Hematopoietic multipotent progenitor cell treated with erythropoietin and hydrocortisone succinate and interleukin-3 and kit ligand, for 6 days (in vitro differentiated cells): Measurements from ENCODE around the gene TMEM127.
"Not testable (repeated sequence)": the region's sequence is repeated elsewhere in the genome, so short reads cannot be mapped to it uniquely, and the experiment has no call there.

Source experiments
- DNase-seq: peaks from one replicate; pipeline ENCODE4 v3.0.0-alpha.2; 2015

The TMEM127 gene, protein sequence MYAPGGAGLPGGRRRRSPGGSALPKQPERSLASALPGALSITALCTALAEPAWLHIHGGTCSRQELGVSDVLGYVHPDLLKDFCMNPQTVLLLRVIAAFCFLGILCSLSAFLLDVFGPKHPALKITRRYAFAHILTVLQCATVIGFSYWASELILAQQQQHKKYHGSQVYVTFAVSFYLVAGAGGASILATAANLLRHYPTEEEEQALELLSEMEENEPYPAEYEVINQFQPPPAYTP

DNA sequence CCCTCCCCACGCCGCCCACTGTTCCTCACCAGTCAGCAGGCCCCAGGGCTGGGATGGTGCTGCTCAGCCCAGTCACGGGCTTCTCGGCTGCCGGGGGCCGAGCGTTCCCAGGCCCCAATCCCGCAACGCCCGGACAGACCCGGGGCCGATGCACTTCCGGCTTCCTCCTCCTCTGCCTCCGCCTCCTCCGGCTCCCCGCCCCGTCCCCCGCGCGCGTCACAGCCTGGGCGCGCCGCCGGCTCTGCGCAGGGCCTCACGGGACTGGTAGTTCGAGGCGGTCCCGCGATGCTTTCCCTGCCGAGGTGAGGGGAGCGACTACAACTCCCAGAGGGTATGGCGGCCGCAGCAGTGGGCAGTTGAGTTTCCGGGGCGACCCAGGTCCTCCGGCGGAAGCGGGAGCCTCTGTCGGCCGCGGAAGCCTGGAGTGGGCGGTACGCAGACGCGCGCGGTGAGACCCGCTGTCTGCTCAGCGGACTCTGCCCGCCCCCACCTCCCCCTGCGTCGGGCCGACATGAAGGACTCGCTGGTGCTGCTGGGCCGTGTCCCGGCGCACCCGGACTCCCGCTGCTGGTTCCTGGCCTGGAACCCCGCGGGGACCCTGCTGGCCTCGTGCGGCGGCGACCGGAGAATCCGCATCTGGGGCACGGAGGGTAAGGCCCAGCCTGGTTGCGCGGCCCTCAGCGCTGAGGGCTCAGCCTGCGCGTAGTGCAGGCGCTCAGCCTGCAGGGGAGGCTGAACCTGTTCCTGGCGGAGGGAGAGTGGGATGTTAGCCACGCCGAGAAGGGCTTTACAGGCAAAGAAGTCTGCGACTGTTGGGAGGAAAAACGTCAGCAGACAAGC, at the start of gene TMEM127, which contains the start of gene CIAO1:
TMEM127 (minus strand) TSS at position 158 of the 840 bp plus-strand sequence. CDS start 616 bp downstream, outside the sequence.
CIAO1 (plus strand) TSS at position 386 of the 840 bp plus-strand sequence; CDS start at position 512, 126 bp downstream.
- peak; percentile 98 for DNase-seq

DNA sequence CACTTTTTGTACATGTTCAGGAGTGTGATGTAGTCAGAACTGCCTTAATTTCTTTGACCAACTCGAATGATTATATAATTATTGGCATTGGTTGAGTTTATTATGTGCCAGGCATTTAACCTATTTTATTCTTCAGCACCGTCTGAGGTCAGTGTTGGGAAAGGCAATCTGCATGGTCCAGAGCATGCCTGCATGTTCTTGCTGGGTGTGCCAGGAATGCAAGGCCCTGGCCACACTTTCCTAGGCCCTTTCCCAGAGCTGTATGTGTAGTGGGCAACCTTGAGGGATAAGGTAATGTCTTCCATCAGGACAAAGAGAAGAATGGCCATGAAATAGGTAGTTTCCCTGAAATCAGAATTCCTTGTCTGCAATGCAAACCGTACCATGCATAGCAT, 49.2 kb upstream of the TMEM127 start:
- DNase-seq, result no peak

DNA sequence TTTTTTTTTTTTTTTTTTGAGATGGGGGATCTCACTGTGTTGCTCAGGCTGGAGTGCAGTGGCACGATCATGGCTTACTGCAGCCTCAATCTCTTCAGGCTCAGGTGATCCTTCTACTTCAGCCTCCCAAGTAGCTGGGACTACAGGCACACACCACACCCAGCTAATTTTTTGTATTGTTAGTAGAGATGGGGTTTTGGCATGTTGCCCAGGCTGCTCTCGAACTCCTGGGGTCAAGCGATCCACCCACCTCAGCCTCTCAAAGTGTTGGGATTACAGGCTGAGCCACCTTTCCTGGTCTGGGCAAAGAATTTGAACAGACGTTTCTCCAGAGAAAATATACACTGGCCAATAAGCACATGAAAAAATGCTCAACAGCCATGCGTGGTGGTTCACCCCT, 42.5 kb upstream of the TMEM127 start:
- DNase-seq, result peak; percentile 41

DNA sequence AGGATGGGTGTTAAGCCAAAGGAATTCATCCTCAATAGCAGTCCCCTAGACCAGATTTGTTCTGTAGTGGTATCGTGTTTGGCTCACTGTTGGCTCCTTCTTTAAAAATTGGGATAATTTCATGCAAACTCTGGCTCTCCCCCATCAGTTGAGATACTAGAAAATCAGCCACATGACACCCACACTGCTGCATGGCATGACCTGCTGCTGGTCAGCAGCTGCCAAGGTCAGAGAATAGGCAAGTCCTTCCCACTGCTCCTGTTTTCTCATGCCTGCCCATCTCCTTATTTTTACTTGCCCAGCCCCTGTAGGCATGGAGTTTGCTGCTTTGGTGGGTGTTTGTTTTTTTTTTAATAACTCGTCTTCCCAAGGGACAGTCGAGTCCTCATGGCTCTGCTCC, 40.6 kb upstream of the TMEM127 start:
- no peak for DNase-seq

DNA sequence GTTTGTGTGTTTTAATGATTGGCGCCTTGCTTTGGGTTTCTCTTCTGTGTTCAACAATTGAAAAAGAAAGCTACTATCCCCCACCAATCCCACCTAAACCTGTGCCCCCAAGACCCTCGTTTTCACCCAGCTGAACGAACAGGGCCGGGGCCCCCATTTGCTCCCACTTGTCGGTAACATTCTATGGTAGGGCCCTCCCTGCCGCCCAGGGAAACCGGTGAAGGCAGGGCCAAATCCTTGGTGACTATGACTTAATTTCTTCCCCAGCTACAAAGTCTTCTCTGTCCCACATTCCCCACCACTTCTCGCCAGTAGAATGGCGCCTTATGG, 40.1 kb upstream of the TMEM127 start:
- DNase-seq, result peak; percentile 32

DNA sequence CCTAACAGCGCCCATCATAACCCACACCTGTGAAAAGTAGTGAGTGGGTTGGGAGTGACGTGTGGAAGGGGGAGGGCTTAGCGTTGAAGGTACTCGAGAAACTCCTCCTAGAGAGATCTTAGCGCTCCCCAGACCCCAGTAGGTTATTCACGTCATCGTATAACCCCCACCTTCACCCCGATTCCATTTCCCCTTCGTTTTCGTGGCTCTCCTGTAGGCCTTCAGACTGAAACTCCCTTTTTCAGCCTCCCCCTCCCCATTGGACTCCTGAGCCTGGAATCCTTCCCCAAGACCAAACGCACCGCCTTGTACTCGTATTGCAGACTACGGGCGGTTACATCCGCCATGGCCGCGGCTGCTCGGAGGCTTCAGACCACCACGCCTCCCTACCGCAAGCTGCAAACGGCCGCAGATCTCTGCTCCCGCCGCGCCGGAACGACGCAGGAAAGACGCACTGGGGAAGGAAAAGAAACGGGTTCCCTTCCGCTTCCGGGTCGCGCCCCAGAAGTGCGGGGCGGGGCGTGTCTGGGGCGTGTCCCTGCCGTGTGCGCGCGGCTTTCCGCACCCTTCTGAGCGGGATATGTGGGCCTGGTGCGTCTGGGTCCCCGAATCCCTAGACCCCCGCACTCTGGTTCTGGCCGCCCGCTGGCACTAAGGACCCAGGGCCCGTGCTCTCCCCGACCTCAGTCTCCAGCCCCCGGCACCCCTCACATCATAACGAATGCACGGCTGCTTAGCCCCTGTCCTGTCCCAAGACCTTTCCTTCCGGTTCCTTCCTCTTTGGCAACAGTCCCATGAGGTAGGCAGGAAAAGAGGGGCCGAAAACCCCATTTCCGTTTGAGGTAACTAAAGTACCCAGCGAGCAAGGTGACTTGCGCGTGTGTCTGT, 39.5 kb upstream of the TMEM127 start, which contains the start of gene SNRNP200:
SNRNP200 (minus strand) TSS at position 456 of the 888 bp plus-strand sequence; CDS start at position 347, 109 bp downstream.
- DNase-seq, result peak; percentile 96

DNA sequence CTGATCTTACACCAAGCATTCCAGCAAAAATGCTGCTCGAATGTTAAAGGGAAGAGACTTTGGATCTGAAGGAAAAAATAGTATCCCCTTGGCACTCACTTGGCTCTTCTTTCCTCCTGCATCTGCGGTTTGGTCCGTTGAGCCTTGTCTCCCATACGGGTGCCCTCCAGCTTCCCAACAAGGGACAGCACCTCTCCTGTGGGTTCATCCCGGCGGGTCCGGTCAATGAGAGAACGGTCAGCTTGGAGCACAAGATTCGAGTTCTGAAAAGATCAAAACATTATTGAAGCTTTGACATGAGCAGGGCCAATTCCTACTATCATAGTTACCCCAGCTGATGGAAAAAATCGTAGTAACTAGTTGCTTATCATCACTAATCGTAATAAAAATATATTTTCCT, 38.8 kb upstream of the TMEM127 start:
- no peak for DNase-seq

DNA sequence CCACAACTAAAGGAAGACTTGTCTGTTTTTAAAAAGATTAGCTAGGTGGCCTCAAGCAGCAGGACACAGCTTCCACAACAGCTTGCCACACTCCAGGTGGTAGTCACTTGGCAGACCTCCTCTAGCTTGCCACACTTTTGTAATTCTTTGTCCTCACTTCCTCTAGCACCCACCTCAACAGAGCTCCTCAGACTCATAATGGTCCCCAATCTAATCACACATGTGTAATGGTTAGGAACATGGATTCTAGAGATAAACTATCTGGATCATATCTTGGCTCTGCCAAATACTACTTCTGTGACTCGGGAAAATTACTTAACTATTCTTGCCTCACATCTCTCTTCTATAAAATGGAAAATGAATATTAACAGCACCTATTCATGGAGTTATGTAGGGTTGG, 36.1 kb upstream of the TMEM127 start:
- DNase-seq, result peak; percentile 54

DNA sequence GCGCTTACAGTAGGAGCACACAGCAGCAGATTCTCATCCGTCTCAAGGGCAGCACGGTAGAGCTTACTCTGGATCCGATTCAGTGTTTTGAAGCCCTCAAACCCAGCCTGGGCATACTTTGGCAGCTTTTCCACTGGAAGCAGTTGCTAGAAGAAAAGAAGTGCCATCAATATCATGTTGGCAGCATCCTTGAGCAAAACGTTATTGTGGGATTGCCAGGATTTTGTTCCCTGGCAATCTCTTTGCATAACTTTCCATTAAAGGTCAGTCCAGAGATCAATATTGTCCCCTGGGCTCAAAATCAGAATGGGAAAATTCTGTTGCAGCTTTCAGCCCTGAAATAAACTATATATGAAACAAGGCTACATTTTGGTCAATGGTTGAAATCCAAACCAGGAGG, 31.1 kb upstream of the TMEM127 start:
- DNase-seq, result no peak

DNA sequence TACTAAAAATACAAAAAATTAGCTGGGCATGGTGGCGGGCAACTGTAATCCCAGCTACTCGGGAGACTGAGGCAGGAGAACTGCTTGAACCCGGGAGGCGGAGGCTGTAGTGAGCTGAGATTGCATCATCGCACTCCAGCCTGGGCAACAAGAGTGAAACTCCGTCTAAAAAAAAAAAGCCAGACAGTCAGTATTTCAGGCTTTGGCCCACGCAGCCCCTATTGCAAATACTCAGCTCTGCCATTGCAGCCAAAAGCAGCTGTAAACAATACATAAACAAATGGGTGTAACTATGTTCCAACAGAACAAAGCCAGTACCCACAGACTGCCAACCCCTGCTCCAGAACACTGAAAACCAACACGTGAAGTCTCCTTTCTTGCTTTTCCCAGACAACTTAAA, 28.5 kb upstream of the TMEM127 start:
- not testable (repeated sequence) for DNase-seq

DNA sequence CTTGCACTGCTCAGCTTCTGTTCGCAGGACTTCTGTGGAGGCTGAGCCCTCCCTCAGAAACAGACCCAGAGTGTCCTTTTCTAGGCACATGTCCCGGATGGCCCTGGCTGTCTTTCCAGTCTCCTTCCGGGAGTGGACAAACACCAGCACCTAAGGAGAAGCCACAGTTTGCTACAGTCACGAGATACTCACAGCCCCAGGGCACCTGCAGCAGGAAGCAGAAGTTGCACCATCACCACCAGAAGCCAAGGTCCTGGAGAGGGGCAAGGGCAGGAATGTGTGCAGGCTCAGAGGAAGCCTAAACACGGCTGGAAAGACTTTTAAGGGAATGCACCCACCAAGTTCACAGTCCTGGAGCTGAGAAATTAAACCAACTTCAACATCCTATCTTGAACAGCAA, 26.0 kb upstream of the TMEM127 start:
- no peak for DNase-seq

DNA sequence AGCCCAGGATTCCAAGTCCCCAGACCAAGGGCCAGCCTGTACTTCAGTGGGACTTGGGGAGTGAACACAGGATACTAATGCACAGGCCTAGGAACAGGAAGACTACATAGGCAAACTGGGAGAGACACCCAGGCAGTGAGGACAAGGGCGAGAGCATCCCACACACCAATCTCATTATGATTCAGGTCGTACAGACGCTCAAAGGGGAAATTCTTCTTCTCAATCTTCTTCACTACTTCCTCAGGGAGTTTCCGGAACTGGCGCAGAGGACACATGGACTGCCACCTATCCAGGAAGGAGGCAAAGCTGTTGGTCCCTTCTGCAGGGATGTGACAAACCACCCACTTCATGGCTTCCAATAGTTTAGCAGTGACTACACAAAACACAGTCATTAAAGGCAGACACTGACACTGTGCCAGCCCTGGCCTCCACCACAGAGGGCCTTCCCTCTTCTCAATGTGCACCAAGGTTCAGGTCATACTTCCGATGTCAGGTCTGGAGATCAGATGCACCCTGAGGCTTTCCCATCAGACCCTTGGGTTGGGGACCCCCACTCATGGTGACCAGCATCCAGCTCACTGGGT, 21.6 kb upstream of the TMEM127 start:
- no peak for DNase-seq

DNA sequence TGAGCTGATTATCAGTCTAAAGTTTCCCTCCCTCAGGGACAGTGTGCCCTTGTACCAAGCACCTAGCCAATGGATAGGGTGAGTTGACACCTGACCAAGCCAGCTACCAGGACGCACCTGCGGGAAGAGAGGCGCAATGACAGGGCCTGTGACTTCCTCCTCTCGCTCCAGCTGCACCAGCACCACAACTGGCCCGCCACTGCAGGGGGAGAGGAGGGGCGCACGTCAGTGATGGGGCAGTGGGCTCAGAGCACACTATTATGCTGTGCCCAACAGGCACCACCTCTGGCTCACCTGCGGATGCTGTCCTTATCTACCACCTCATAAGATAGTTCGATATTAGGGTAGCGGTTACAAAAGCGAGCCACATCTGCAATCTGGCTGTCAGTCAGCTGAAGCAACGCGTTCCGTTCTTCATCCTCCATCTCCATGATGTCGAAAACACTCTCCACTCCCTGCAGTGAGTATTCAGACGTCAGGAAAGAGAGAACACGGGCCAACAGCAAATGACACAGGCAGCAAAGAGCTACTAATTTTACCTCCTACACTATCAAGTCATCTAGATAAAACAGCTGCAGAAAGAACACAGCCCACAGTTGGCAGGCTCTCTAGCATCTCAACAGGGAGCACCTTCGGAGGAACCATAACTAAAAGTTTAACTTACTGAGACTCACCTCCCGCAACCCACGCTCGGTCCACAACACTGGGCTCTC, 11.1 kb upstream of the TMEM127 start:
- no peak for DNase-seq

DNA sequence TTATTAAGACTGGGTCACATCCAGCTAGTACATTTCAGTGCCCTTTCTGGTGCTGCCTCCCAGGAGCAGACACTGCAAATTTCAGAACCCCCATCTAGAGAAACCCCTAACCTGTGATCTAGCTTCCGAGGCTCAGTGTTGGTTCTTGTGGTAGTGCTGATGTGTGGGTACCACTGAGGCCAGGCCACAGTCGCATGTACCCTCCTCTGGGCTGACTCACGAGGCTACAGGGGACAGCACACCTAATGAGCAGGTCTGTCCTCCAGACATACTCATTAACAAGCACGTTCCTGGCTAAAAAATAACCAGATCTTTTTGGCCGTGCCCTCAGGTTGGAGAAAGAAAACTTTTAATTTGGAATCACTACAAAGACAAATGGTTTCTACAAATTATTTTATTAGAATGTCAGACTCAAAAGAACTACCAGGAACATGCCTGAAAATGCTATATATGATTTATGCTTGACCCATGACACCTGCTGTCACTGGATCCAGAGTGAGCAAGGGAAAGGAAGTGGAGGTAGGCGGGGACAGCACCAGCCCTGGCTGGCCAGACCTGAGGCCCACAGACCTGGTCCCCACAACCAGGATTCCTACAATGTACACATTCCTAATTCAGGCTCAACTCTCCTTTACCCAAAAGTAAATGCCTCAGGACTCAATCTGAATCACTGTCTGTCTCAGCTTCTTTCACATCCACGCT, 8.7 kb upstream of the TMEM127 start:
- no peak for DNase-seq

DNA sequence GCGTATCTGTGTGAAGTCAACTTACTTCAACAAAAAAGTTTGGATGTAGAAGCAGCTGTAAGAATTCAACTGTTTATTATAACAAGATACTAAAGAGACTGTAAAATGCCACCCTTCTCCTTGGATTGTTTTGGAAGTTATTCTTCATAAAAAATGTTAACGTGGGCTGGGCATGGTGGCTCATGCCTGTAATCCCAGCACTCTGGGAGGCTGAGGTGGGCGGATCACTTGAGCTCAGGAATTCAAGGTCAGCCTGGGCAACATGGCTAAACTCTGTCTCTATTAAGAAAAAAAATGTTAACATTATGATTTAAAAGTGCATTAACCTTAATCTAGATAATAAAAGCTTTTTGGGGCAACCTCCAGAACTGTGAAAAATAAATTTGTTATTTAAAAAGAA, 8.0 kb upstream of the TMEM127 start:
- DNase-seq, result no peak

DNA sequence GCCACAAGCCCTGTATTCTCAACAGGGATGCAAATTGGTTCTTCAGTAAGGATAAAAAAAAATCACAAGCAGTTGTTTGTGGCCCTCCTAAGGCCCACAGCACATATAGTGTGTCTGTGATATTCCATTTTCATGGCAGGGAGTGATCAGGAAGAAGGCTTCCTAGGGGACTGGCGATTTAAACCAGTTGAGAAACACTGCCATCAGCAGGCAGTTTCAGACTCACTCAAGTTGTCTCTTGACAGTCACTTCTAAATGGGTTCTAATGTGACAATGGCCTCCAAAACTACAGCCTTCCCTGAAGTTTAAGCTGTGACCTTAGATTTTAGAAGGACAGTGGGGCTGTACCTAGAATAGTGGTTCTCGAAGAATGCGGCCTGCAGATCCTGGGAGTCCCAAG, 6.2 kb upstream of the TMEM127 start:
- DNase-seq, result peak; percentile 11

DNA sequence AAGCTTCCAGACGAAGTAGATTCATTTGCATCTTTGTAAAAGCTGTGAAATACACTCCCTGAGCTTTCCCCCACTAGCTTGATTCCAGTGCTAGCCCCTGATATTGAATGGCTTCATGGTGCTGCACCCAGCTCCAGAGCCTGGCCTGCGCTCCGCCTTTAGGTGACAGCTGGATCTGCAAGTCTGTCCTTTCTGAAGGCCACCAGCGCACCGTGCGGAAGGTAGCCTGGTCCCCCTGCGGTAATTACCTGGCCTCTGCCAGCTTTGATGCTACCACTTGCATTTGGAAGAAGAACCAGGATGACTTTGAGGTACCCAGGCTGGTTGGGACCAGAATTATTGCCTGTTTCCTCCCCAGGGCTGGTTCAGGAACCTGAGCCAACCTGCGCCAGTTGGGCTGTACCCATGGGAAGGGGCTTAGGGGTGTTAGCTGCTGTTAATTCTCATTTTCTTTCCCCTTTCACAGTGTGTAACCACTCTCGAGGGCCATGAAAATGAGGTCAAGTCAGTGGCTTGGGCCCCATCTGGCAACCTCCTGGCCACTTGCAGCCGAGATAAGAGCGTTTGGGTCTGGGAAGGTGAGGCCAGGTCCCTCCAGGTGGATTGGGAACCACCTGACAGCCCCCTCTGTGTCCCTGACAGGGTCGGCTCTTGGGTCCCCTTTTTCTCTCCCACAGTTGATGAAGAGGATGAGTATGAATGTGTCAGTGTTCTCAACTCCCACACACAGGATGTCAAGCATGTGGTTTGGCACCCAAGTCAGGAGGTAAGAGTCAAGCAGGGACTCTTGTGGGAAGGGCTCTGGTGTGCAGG, 1.6 kb upstream of the TMEM127 start:
- peak; percentile 85 for DNase-seq

DNA sequence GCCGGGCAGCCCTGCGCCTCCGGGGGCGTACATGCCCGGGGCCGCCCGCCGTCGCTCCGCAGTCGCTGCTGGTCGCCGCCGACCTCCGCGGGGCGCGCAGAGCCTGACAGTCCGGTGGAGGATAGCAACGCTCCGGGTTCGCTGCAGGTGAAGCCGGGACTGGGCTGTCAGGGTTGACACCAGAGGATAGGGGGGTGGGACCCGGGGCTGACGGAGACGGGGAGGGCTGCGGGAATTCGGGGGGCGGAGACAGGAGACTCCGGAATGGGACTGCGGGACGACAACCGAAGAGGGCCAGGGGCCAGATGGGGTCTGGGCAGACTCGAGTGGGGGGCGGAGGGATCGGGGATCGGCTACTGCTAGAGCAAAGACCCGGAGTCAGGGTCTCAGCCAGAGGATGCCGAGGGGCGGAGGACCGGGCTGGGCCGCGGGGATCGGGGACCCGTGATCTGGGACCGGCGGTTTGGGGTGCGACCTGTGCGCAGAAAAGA, 403 bp downstream of the TMEM127 start:
- DNase-seq, result no peak

DNA sequence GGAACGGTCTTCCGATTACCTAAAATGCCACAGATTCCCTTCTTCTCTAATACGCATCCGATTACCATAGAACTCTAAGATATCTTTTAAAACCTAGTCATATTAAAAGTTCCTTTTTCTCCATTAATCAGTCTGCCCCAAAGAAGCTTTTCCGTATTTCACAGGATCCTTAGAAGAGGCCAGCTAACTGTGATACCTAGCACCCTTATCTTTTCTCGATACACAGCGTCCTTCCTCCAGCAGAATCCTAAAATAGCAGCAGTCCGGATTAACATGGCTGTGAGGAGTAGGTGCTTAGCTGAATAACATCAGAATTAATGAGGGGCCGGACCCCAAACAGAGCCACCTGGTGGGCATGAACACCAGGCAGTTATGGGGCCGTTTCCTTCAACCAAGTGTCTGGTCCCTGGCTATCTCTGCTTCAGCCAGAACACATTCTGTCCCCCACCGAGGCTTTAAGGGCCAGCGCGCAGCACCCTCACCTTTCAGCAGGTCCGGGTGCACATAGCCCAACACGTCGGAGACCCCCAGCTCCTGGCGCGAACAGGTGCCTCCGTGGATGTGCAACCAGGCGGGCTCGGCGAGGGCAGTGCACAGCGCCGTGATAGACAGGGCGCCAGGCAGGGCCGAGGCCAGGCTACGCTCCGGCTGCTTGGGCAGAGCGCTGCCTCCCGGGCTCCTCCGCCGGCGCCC, 995 bp downstream of the TMEM127 start:
- DNase-seq, result peak; percentile 85

DNA sequence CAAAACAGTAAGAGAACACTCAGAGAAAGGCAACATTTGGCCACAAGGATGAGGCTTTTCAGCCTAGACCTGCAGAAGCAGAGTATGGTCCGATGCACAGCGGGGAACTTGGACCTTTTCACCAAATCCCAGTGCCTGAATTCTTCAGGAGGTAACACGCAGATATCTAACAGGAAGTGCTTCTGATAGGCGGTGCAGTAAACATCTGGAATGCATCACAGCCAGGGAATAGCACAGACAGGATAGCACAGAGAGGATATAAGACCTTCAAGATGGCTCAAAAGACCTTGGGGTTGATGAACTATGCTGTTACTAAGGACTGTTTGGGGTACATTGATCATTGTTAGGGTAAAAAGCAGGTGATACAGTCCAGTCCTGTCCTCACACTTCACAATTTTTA, 1.7 kb downstream of the TMEM127 start:
- DNase-seq, result no peak
